ENCODE measurements around the gene ADAMTS17.

The ADAMTS17 gene, protein sequence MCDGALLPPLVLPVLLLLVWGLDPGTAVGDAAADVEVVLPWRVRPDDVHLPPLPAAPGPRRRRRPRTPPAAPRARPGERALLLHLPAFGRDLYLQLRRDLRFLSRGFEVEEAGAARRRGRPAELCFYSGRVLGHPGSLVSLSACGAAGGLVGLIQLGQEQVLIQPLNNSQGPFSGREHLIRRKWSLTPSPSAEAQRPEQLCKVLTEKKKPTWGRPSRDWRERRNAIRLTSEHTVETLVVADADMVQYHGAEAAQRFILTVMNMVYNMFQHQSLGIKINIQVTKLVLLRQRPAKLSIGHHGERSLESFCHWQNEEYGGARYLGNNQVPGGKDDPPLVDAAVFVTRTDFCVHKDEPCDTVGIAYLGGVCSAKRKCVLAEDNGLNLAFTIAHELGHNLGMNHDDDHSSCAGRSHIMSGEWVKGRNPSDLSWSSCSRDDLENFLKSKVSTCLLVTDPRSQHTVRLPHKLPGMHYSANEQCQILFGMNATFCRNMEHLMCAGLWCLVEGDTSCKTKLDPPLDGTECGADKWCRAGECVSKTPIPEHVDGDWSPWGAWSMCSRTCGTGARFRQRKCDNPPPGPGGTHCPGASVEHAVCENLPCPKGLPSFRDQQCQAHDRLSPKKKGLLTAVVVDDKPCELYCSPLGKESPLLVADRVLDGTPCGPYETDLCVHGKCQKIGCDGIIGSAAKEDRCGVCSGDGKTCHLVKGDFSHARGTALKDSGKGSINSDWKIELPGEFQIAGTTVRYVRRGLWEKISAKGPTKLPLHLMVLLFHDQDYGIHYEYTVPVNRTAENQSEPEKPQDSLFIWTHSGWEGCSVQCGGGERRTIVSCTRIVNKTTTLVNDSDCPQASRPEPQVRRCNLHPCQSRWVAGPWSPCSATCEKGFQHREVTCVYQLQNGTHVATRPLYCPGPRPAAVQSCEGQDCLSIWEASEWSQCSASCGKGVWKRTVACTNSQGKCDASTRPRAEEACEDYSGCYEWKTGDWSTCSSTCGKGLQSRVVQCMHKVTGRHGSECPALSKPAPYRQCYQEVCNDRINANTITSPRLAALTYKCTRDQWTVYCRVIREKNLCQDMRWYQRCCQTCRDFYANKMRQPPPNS

DNA sequence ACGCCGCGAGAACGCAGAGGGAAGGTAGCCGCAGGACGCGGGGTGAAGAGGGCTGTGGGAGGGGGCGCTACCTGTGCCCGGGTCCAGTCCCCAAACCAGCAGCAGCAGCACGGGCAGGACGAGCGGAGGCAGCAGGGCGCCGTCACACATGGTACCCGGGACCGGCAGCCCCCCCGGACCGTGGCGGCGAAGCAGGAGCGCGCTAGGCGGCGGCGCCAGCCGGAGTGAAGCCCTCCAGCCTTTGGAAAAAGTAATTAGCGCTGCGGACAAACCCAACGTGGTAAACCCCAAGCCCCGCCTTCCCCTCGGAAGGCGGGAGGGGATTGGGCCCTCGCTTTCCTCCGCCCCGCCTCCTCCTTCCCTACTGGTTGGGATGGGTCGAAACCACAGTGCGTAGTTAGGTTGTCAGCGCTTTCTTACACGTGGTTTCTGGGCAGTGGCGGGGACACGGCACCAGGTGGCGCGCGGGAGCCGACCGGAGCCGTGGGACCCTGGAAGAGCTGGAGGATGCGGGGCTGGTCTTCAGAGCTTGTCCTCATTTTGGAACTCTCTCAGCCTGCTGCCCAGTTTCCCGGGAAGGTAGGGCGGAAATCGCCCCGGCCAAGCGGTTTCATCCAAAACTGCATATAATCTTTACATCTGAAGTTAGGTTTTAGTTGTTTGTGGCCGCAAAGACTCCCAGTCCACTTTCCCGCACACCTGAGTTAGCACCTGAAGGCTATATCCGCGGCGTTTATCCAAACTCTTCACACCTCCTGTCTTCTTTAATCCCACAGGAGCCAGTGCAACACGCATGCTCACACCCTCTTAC, at the start of gene ADAMTS17:
Gene ADAMTS17, minus strand, starts transcription at position 226 of the 811 bp plus-strand sequence. Its CDS starts 76 bp downstream, at position 150.
- DNase-seq: no peak

GRCh38 chr15:100385300-100386050, 43.7 kb upstream of the ADAMTS17 start:
- no peak for DNase-seq

DNA sequence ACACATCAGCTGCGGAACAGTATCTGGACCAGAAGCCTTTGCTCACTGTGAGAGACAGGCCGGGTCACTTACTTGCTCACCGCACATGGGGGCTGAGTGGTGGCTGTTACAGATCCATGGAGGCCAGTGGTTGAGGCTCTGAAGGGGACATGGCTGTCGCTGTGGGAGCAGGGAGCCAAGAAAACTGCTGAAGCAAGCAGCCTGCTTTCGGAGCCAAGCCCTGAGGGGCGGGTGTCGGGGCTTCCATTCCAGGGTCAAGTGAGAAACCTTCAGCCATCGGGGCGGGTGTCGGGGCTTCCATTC, 42.3 kb upstream of the ADAMTS17 start:
- DNase-seq: no peak

- no peak for DNase-seq
Measured at GRCh38 chr15:100383302-100384107, 41.7 kb upstream of the ADAMTS17 start.

- DNase-seq: no peak
Measured at GRCh38 chr15:100373942-100374341, 32.2 kb upstream of the ADAMTS17 start.

GRCh38 chr15:100373120-100373896, 31.5 kb upstream of the ADAMTS17 start:
- DNase-seq: no peak

DNA sequence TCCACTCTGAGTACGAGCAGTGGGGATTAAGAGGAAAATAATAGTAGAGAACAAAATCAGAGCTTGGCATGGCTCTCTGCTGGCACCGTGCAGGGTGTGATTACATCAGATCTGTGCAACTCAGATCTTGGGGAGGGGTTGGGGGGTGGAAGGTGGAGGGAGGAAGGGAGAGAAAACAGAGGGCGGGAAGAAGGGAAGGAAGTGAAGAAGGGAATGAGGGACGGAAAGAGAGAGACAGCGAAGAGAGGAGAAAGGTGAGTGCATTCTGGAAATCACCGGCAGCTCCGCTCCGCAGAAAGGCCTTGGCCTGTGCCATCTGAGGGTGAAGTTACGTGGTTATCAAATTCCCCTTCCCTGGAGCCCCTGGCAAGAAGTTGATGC, 31.0 kb upstream of the ADAMTS17 start:
- no peak for DNase-seq

DNA sequence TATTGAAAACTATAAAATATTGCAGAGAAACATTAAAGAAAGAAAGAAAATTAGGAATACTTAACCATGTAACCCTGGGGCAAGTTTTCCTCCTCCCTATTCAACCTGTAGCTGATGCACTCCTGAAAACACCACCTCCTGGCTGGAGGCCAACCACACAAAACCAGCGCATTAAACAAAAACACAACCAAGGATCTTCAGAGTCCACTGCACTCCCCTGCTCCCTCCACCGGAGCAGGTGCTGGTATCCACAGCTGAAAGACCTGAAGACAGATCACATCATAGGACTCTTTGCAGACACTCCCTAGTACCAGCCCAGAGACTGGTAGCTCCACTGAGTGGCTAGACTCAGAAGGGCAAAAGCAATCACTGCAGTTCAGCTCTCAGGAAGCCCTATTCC, 13.6 kb upstream of the ADAMTS17 start:
- DNase-seq: no peak

DNA sequence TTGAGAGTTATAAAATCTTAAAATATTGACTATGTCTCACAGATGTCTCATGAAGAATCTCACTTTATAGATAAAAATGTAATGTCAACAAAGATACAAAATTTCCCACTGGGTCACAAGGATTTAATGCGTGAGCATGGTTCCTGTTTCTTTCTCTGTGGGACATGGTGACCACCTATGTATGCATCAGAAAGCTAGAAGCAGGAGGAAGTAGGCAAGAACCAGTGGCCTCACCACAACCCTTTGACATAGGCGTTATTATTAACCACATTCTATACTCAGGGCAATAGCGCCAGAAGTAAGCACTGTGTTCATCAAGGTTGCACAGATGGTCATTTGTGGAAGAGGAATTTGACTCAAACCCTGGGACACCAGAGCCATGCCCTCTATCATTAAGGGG, 11.7 kb upstream of the ADAMTS17 start:
- DNase-seq: no peak

DNA sequence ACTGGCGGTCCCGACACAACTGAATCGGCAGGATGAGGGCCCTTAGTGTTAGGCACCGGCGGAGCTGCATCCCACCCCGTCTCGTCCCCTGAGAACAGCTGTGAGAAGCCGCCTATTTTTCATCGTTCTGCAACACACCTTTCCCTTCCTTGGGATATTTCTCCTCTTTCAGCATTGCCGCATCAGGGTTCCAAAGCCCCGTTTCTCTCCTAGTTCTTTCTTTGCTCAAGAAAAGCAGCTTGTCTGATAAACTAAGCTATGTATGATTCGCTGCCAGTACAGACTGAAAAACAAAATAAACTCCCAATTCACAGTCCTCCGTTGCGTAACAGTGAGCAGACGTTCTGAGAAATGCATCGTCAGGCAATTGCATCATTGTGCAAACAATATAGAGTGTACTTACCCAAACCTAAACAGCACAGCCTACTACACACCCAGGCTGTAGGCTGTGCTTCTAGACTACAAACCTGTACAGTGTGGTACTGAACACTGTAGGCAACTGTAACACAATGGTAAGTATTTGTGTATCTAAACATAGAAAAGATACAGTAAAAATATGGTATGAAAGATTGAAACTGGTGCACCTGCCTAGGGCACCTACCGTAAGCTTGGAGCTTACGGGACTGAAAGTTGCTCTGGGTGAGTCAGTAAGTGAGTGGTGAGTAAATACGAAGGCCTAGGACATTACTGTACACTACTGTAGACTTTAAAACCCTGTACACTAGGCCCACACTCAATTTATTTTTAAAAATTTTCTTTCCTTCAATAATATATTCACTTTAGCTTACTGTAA, 8.9 kb upstream of the ADAMTS17 start:
- no peak for DNase-seq

- no peak for DNase-seq
Measured at GRCh38 chr15:100349696-100350433, 8.1 kb upstream of the ADAMTS17 start.

GRCh38 chr15:100349321-100349695, 7.5 kb upstream of the ADAMTS17 start:
- DNase-seq: no peak

- no peak for DNase-seq
Measured at GRCh38 chr15:100348578-100348977, 6.8 kb upstream of the ADAMTS17 start.

DNA sequence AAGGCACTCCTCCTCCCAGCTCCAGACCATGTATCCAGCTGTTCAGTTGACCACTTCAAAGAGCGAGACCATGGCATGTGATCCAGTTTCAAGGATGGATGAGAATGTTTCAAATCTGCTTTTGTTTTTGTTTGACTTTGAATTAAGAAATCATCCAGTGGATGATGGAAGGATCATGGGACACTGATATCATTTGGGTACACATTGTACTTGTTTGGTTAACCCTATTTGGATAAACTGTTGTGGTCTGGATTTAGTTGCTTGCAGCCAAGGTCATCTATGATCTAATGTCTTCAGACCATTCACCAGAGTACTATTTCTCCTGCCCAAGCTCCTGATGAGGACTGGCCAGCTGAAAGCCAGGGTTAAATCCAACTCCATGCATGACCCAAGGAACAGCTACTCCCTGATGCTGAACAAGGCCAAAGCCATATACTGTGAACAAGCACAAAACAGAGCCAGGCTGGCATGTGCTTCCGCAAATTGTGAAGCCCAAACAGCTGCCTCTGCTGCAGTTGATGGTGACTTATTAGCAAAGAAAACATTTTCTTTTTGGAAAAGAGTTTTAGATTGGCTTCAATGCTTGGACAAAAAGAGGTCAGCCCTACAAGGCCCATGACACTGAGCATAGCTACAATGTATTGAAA, 5.2 kb upstream of the ADAMTS17 start:
- no peak for DNase-seq

- DNase-seq: no peak
Measured at GRCh38 chr15:100345438-100345837, 3.7 kb upstream of the ADAMTS17 start.

DNA sequence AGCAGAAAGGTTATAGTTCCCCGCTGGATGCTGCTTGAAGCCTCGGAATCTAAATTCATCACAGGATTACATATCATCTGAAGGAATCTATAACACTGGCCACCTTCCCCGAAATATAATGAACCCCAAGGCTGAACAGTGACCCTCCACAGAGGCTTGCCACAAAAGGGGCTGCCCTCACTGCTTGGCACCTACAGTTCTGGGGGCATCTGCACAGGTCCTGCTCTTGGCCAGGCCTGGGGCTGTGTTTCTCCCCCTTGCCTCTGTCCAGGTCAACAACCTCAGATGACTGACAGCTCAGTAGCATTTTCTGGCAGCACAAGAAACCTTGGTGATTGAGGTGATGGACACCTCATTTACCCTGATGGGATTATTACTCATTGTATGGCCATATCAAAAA, 1.5 kb upstream of the ADAMTS17 start:
- DNase-seq: no peak

GRCh38 chr15:100341239-100341749, 481 bp downstream of the ADAMTS17 start:
- DNase-seq: no peak

DNA sequence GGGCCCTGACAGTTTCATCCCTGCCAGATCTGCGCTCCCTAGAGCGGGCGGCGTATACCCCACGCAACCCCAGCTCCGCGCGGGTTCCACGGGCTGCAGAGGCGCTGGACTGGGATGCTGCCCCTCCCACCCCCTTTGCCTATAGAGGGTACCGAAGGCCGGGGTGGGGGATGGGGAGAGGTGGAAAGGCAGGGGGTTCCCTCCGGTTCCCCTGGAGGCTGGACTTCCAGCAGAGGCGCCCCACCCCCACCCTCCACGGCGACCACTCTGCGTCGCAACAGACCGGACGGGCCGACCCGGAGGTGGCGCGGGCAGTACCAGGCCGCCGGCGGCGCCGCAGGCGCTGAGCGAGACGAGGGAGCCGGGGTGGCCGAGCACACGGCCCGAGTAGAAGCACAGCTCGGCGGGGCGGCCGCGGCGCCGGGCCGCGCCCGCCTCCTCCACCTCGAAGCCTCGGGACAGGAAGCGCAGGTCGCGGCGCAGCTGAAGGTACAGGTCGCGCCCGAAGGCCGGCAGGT, 995 bp downstream of the ADAMTS17 start:
- no peak for DNase-seq

All from amniotic stem cell (primary cell).